Adrenal gland (tissue), 12 donors: ENCODE data around the gene ARHGEF2. TPM values are rescaled to one million over a fixed set of nuclear protein-coding genes. Genes with fewer than 3 reads are reported as not detected.

ENCODE experiments used
- DNase-seq, 7 donors: peaks; one replicate each; pipeline ENCODE4 v3.0.0-alpha.2; 2019 to 2020
- H3K27ac ChIP-seq, 5 donors: fragments of 200-600 bp; sonication (generic) in 4 of 5; 1 replicate in 3 of 5; 2 replicates in 2 of 5; pipeline versions ENCODE4 v1.5.1 to v1.8.0; 2016 to 2020; ENCODE audit warnings: mild to moderate bottlenecking in 1 of 5
- H3K27me3 ChIP-seq: fragments of 200-600 bp; 2 replicates; pipeline ENCODE4 v1.8.0; 2021
- H3K36me3 ChIP-seq, 2 donors: fragments of 200-600 bp; replicated peaks in 1 of 2; 1 replicate in 1 of 2; 2 replicates in 1 of 2; pipeline versions ENCODE4 v1.5.1 to v1.8.0; 2018 to 2022
- H3K4me1 ChIP-seq, 2 donors: fragments of 200-600 bp; replicated peaks in 1 of 2; 1 replicate in 1 of 2; 2 replicates in 1 of 2; pipeline versions ENCODE4 v1.5.1 to v1.8.0; 2018 to 2021
- H3K4me3 ChIP-seq, 4 donors: fragments of 200-600 bp; sonication (generic) in 3 of 4; one replicate each; pipeline ENCODE4 v1.5.1; 2016 to 2018
- H3K9me3 ChIP-seq, 3 donors: fragments of 200-600 bp; sonication (generic) in 1 of 3; replicated peaks in 1 of 3; 1 replicate in 2 of 3; 2 replicates in 1 of 3; pipeline versions ENCODE4 v1.5.1 to v1.8.0; 2016 to 2021
- CTCF ChIP-seq, 6 experiments: fragments of 450-650 bp in 4 of 6; fragments of 200-600 bp in 2 of 6; sonication (generic) in 1 of 6; IDR thresholded peaks; 1 replicate in 5 of 6; 2 replicates in 1 of 6; pipeline versions ENCODE4 v1.5.1 to v1.8.0; 2016 to 2021; ENCODE audit warnings: antibody characterized with exemption in 6 of 6, mild to moderate bottlenecking in 2 of 6, moderate library complexity in 1 of 6
- POLR2A ChIP-seq, 2 donors: fragments of 450-650 bp; IDR thresholded peaks; one replicate each; pipeline ENCODE4 v1.6.1; 2017; ENCODE audit warnings: antibody characterized with exemption in 2 of 2, mild to moderate bottlenecking in 2 of 2, moderate library complexity in 1 of 2
- WGBS, 4 donors: extraction: QIAGEN DNeasy Blood & Tissue Kit in 2 of 4; methylation state at CpG; one replicate each; pipeline versions ENCODE4 v1.1.5 to v1.1.7; 2013 to 2017; 5-methylcytosine and 5-hydroxymethylcytosine counted together
- intact Hi-C, 2 donors: fragments of 100-400 bp; cut with DNase I; formaldehyde crosslinking; loops; one replicate each; pipeline versions ENCODE4 v1.14.1 to v1.15.0; 2022 to 2023
- polyA plus RNA-seq, 3 donors: library from polyadenylated mRNA; stranded (reverse); fragments of 200-250 nt in 2 of 3; fragments of 350-450 nt in 1 of 3; fragmentation: Illumina TruSeq in 1 of 3; extraction: RNeasy Lipid Tissue Mini Kit (QIAGEN cat#74804) in 1 of 3; gene quantifications; one replicate each; pipeline ENCODE4 v1.2.3, GENCODE V29; 2013 to 2014
- total RNA-seq, 9 donors: library from RNA; depleted of rRNA in 4 of 9; stranded (reverse); fragments of >200 nt in 4 of 9; fragments of 120-200 nt in 1 of 9; fragmentation: NEBNext Ultra II Directional in 1 of 9; extraction: Animal tissue kit (Norgen Biotek cat#: 25700) in 1 of 9; gene quantifications; one replicate each; pipeline versions ENCODE4 v1.1.0 to v1.2.4, GENCODE V29; 2013 to 2023
- donor health status: healthy with polysubstance abuse.
- donor health status: Bipolar disorder and iron deficiency.
- donor health status: DM: yes; HTN: yes; CAD: no.
- donor health status: DM: no; HTN: no; CAD: no.
- donor health status: DM: no; HTN: no; CAD: no.
- donor health status: DM: yes; HTN: yes; CAD: no.

ARHGEF2 gene
- total and polyA plus RNA-seq, 12 donors, result 7.6 to 41.3 (median 29.8) TPM

- H3K4me3 ChIP-seq, result no peak overlapping the region
- no peak overlapping the region for H3K27ac ChIP-seq
- no peaks in the 10 kb centered on the region for H3K9me3 ChIP-seq
- H3K4me1 ChIP-seq, result peaks cover 6 to 11% of the 10 kb centered on the region in 2 donors
- intact Hi-C loops, result loop anchor here in 1 of 2 donors (10.0 kb wide), 1 partner anchor 69 kb away; no protein-coding TSS in a partner anchor
- H3K36me3 ChIP-seq, result peaks cover 0 to 73% of the 10 kb centered on the region in 2 donors
- no peak for DNase-seq
- TF ChIP-seq POLR2A (IDR thresholded peaks at IDR 0.05) (no peak), CTCF (IDR thresholded peaks at IDR 0.05) (no peak)
- no peaks in the 10 kb centered on the region for H3K27me3 ChIP-seq
- 67 to 69% (median 68%) methylated on average over 6 of the region's 6 CpGs for WGBS, 4 donors
These were observed 64.2 kb downstream of the ARHGEF2 start for GRCh38 chr1:155913969-155914757.

GRCh38 chr1:155912056-155912536 lies 66.3 kb downstream of the ARHGEF2 start:
- H3K27me3 ChIP-seq, result no peaks in the 10 kb centered on the region
- WGBS, 4 donors, result 82 to 87% (median 85%) methylated on average over 11 of the region's 11 CpGs
- intact Hi-C loops, result loop anchor here in 1 of 2 donors (10.0 kb wide), 1 partner anchor 67 kb away; no protein-coding TSS in a partner anchor
- peaks cover 6 to 11% of the 10 kb centered on the region in 2 donors for H3K4me1 ChIP-seq
- H3K36me3 ChIP-seq, result peaks cover 0 to 71% of the 10 kb centered on the region in 2 donors
- no peaks in the 10 kb centered on the region for H3K9me3 ChIP-seq
- DNase-seq, result no peak
- no peak for TF ChIP-seq POLR2A (IDR thresholded peaks at IDR 0.05)
- no peak for TF ChIP-seq CTCF (IDR thresholded peaks at IDR 0.05)
- H3K27ac ChIP-seq, result peak overlapping the region in 2 of 5 donors; percentile 89 to 90
- no peak overlapping the region for H3K4me3 ChIP-seq

GRCh38 chr1:155911156-155912055 lies 66.9 kb downstream of the ARHGEF2 start, which contains the start of gene RIT1:
Gene RIT1 (minus strand): TSS chr1:155911349. CDS start chr1:155910761, 588 bp downstream.
- H3K27me3 ChIP-seq, result no peaks in the 10 kb centered on the region
- peaks cover 6 to 11% of the 10 kb centered on the region in 2 donors for H3K4me1 ChIP-seq
- TF ChIP-seq CTCF (IDR thresholded peaks at IDR 0.05) (peak in 4 of 6 experiments; percentile 18 to 38 (median 26)), POLR2A (IDR thresholded peaks at IDR 0.05) (peak; percentile 23 to 42)
- no peaks in the 10 kb centered on the region for H3K9me3 ChIP-seq
- H3K4me3 ChIP-seq, result peak within 1 kb of the TSS; percentile 21 to 78 (median 62)
- intact Hi-C loops, result loop anchor here in 1 of 2 donors (10.0 kb wide), 1 partner anchor 67 kb away; no protein-coding TSS in a partner anchor
- DNase-seq, result peak; percentile 85 to 92 (median 88)
- 6 to 20% (median 7%) methylated on average over 10 to 34 of the region's 34 CpGs for WGBS, 4 donors
- peak within 1 kb of the TSS in 4 of 5 donors; percentile 73 to 90 (median 82) for H3K27ac ChIP-seq
- H3K36me3 ChIP-seq, result peaks cover 0 to 71% of the 10 kb centered on the region in 2 donors
